ENCODE data around the gene HLCS. TPM values are rescaled to one million over a fixed set of nuclear protein-coding genes. Genes with fewer than 3 reads are reported as not detected.

HLCS gene
- total RNA-seq, 2 experiments from 2014 or later = 14.3 to 15.0 TPM

DNA sequence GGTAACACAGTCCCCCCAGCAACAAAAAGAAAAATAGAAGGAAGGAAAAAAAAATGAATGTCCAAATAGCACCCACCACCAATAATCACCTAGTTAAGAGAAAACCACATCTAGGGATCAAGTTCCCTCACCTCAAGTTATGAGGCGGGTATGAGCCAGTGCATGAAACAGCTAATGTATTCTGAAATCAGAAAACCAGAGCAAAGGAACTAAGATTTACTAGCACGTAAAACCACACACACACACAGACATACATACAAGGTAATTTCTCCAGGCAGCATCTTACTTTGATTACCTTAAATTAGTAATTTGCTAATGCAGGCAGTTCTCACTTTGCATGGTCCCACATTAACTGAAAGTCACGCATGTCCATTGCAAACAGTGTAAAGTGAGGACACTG is 109.8 kb downstream of the HLCS start:
- Mint-ChIP-seq H3K4me1 (peaks cover 29% of the 10 kb centered on the region), H3K4me3 (no peak overlapping the region), H3K9me3 (ENCODE audit: low read depth) (no peaks in the 10 kb centered on the region), H3K36me3 (ENCODE audit: low read depth) (no peaks in the 10 kb centered on the region), H3K27ac (peak overlapping the region; percentile 15), H3K27me3 (no peaks in the 10 kb centered on the region)
- DNase-seq (no peak), ATAC-seq (peak; percentile 42)
- intact Hi-C loops (cut with DNase I, micrococcal nuclease) = loop anchor here in 1 of 2 experiments (1.0 kb wide), 1 partner anchor 109 kb away; no protein-coding TSS in a partner anchor
- POLR2A ChIA-PET = no interaction called here
- CTCF ChIA-PET = interaction anchor here (0.7 to 1.4 kb wide), 2 partner anchors 11 to 131 kb away, joined by 4 read pairs; no protein-coding TSS in a partner anchor

DNA sequence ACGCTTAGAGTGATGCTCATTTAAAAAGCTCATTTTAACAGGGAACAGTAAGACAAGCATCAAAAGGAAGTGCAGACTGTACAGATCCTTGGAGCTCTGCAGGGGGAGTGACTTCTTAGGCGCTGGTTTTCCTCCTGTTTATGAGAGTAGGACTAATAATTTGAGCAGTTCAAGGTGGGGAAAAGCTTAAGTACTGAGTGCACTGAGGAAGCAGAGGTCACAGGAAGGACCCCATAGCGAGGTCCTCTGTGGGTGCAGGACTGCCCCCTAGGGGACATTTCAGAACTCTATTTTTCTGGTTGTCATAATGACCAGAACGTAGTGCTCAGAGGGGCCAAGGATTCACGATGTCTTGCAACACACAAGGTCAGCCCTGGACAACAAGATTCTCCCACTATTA is 112.1 kb downstream of the HLCS start:
- DNase-seq (peak; percentile 49), ATAC-seq (peak; percentile 35)
- intact Hi-C loops (cut with DNase I, micrococcal nuclease) = loop anchor here (2.0 to 5.0 kb wide), 3 partner anchors 107 to 224 kb away; no protein-coding TSS in a partner anchor
- Mint-ChIP-seq H3K4me3 (no peak overlapping the region), H3K4me1 (peaks cover 31% of the 10 kb centered on the region), H3K36me3 (ENCODE audit: low read depth) (no peaks in the 10 kb centered on the region), H3K27me3 (no peaks in the 10 kb centered on the region), H3K9me3 (ENCODE audit: low read depth) (no peaks in the 10 kb centered on the region), H3K27ac (no peak overlapping the region)
- ChIA-PET POLR2A (no interaction called here), CTCF (interaction anchor here (0.5 to 2.1 kb wide), 7 partner anchors 30 to 224 kb away, joined by 3 to 8 read pairs (median 3); no protein-coding TSS in a partner anchor)

DNA sequence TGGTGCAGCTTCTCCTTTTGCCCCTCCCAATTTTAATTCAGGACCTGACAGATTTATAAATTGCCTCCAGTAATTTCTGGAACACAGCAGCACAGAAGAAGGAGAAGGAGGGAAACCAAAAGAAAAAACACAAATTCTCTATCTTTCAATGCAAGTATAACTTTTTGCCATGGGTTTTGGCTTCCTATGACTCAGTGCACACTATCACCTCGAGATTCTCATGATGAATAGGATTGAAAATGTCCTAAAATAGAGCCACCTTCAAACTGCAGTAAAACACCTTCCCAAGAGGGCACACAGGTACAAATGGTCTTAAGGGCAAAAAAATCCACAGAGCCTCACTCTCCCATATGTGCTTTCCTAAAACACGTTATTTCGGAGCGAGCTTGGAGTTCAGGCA is 113.6 kb downstream of the HLCS start:
- no peak for DNase-seq
- intact Hi-C loops (cut with DNase I, micrococcal nuclease) = loop anchor here in 1 of 2 experiments (5.0 kb wide), 2 partner anchors 106 to 221 kb away; no protein-coding TSS in a partner anchor

DNA sequence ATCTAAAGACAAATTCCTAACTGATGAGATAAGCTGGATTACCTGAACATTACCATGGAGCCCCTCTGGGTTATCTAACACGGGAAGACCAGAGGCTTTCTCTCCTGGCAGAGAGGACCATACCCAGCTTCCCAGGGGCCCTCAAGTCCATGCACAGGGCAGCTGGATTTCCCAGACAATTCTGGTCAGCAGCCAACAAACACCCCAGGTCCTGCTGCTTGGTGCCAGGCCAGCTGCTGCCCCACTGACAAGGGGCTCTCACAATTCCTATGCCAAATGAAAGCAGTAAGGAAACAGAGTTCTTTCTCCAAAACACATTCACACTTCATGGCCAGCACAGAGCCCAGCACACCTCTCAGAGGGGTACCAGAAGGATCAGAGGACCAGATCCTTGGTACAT is 114.2 kb downstream of the HLCS start:
- Mint-ChIP-seq H3K27me3 (no peaks in the 10 kb centered on the region), H3K36me3 (ENCODE audit: low read depth) (no peaks in the 10 kb centered on the region), H3K4me3 (no peak overlapping the region), H3K9me3 (ENCODE audit: low read depth) (no peaks in the 10 kb centered on the region), H3K4me1 (peaks cover 31% of the 10 kb centered on the region), H3K27ac (peak overlapping the region; percentile 44)
- intact Hi-C loops (cut with DNase I, micrococcal nuclease) = loop anchor here in 1 of 2 experiments (5.0 kb wide), 2 partner anchors 105 to 220 kb away; no protein-coding TSS in a partner anchor
- POLR2A ChIA-PET = no interaction called here
- CTCF ChIA-PET = interaction anchor here (0.7 kb wide), 1 partner anchor 33 kb away, joined by 3 read pairs; no protein-coding TSS in a partner anchor
- DNase-seq (no peak), ATAC-seq (no peak)

More for the DNA sequence above, 113.6 kb downstream of the HLCS start:
- ChIA-PET POLR2A (no interaction called here), CTCF (no interaction called here)
- peak overlapping the region; percentile 44 for H3K27ac Mint-ChIP-seq
- H3K4me3 Mint-ChIP-seq = no peak overlapping the region
- H3K27me3 Mint-ChIP-seq = no peaks in the 10 kb centered on the region
- H3K9me3 Mint-ChIP-seq (ENCODE audit: low read depth) = no peaks in the 10 kb centered on the region
- ATAC-seq = peak; percentile 83
- H3K36me3 Mint-ChIP-seq (ENCODE audit: low read depth) = no peaks in the 10 kb centered on the region
- H3K4me1 Mint-ChIP-seq = peaks cover 31% of the 10 kb centered on the region

DNA sequence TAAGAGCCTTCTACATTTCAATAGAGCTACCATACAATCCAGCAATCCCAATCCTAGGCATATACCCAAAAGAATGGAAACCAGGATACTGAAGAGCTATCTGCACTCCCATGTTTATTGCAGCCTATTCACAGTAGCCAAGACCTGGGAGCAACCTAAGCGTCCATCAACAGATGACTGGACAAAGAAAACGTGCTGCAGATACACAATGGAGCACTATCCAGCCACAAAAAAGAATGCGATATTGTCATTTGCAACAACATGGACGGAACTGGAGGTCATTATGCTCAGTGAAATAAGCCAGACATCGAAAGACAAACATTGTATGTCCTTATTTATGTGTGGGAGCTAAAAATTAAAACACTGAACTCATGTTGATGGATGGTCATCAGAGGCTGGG is 115.3 kb downstream of the HLCS start:
- no peaks in the 10 kb centered on the region for H3K36me3 Mint-ChIP-seq (ENCODE audit: low read depth)
- intact Hi-C loops (cut with DNase I, micrococcal nuclease) = loop anchor here in 1 of 2 experiments (5.0 kb wide), 2 partner anchors 104 to 219 kb away; no protein-coding TSS in a partner anchor
- H3K27me3 Mint-ChIP-seq = no peaks in the 10 kb centered on the region
- H3K4me3 Mint-ChIP-seq = no peak overlapping the region
- no peak overlapping the region for H3K27ac Mint-ChIP-seq
- no peaks in the 10 kb centered on the region for H3K9me3 Mint-ChIP-seq (ENCODE audit: low read depth)
- POLR2A ChIA-PET = no interaction called here
- no peak for ATAC-seq
- CTCF ChIA-PET = interaction anchor here (0.5 to 0.6 kb wide), 2 partner anchors 120 to 244 kb away, joined by 3 to 4 read pairs; no protein-coding TSS in a partner anchor
- peaks cover 25% of the 10 kb centered on the region for H3K4me1 Mint-ChIP-seq
- DNase-seq = no peak

DNA sequence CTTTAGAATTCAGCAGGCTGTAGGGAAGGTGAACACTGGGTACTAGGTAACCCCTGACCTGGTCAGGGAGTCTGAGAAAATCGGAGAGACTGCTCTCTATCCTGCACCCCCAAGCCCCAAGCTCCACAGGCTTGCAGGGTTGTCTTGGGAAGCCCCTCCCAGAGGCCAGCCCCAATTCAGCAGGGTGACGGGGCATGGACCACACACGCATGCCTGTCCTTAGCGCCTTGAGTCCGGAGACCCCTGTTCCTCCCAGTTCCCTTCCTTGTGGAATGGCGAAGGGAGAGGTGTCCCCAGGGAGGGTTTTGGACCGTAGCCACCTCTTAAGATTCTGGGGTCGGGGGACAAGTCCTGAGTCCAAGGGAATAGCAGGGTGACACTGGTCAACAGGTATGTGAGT is 116.1 kb downstream of the HLCS start:
- Mint-ChIP-seq H3K27me3 (no peaks in the 10 kb centered on the region), H3K4me1 (peaks cover 25% of the 10 kb centered on the region), H3K27ac (no peak overlapping the region), H3K9me3 (ENCODE audit: low read depth) (no peaks in the 10 kb centered on the region), H3K36me3 (ENCODE audit: low read depth) (no peaks in the 10 kb centered on the region), H3K4me3 (no peak overlapping the region)
- ChIA-PET CTCF (interaction anchor here (0.6 kb wide), 1 partner anchor 119 kb away, joined by 4 read pairs; no protein-coding TSS in a partner anchor), POLR2A (no interaction called here)
- DNase-seq (no peak), ATAC-seq (no peak)
- intact Hi-C loops (cut with DNase I, micrococcal nuclease) = loop anchor here in 1 of 2 experiments (5.0 kb wide), 2 partner anchors 103 to 218 kb away; no protein-coding TSS in a partner anchor

DNA sequence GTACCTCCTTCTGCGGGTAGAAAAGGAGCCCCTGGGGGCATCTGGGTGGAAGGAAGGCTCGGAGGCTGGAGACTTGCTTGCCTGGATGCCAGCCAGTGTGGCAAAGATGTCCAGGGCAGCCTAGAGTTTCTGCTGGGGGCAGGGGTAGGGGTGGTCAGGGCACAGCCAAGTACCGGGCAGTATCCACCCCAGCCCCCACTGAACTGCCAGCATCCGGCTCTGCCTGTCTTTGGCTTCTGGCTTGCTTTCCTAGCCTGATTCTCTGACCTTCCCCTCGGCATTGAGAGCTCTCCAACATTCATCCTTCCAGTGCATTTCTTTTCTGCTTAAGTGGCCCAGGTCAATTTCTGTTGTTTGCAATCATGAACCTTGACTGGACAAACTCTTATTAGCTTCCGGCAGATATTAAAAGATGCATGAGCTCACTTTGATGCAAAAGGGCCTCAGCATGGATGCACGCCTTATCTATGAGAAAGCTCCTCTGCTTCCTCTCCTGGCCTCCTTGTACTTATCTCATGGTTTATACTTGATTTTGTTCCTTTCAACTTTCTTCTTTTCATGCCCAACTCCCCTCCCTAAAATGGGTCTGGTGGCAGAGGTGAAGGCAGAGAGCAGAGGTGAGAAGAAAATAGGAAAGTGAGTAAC is 116.9 kb downstream of the HLCS start:
- Mint-ChIP-seq H3K27me3 (no peaks in the 10 kb centered on the region), H3K4me1 (peaks cover 23% of the 10 kb centered on the region), H3K27ac (peak overlapping the region; percentile 43), H3K9me3 (ENCODE audit: low read depth) (no peaks in the 10 kb centered on the region), H3K4me3 (no peak overlapping the region), H3K36me3 (ENCODE audit: low read depth) (no peaks in the 10 kb centered on the region)
- ChIA-PET POLR2A (no interaction called here), CTCF (no interaction called here)
- intact Hi-C loops (cut with DNase I, micrococcal nuclease) = loop anchor here in 1 of 2 experiments (5.0 kb wide), 2 partner anchors 102 to 217 kb away; no protein-coding TSS in a partner anchor
- ATAC-seq (no peak), DNase-seq (no peak)

DNA sequence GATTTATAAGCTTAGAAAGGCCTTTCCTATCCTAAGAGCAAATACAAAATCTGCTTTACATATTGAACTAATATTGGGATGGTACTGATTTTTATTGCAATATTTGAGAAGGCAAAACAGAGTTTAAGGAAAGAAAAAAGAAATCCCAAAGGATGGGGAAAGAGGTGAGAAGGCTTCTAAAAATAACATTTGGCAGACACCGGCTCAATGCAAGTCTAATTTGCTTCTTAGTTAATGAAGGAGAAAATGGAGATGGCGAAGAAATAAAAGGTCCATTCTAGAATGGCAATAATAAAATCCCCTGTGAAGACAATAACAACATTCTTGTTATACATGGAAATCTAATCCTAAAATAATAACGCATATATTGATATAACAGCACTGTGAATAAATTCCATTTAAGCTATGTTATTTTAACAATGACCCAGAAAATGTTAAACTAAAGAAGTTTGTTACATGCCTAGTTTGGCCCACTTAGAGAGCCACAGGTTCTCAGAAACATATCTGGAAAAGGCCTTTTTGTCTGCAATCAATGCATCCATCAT is 117.7 kb downstream of the HLCS start:
- Mint-ChIP-seq H3K4me1 (peaks cover 20% of the 10 kb centered on the region), H3K27ac (no peak overlapping the region), H3K36me3 (ENCODE audit: low read depth) (no peaks in the 10 kb centered on the region), H3K4me3 (no peak overlapping the region), H3K27me3 (no peaks in the 10 kb centered on the region), H3K9me3 (ENCODE audit: low read depth) (no peaks in the 10 kb centered on the region)
- POLR2A ChIA-PET = no interaction called here
- DNase-seq = no peak
- intact Hi-C loops (cut with DNase I, micrococcal nuclease) = no loop called here
- CTCF ChIA-PET = interaction anchor here (1.2 kb wide), 1 partner anchor 37 kb away, joined by 3 read pairs; no protein-coding TSS in a partner anchor
- no peak for ATAC-seq

DNA sequence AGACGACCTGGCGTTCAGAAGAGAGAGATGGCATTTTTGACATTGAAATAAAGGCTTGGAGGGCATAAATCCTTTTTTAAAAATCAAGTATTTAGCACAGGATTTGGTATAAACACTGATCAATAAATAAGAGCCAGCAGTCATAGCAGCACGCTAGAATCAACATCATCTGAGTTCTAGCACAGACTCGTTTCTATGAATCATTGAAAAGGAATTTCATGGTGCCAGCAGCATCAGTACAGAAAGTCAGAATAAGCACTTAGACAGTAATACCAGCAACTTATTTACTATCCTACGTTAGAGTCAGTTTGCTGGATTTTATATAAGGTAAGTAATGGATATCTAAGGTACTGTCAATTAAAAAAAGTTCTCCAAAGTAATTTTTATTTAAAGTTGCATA is 119.3 kb downstream of the HLCS start:
- no peak for DNase-seq
- intact Hi-C loops (cut with DNase I, micrococcal nuclease) = no loop called here
- ChIA-PET CTCF (interaction anchor here (1.2 kb wide), 1 partner anchor 19 kb away, joined by 3 read pairs; no protein-coding TSS in a partner anchor), POLR2A (no interaction called here)
- Mint-ChIP-seq H3K9me3 (ENCODE audit: low read depth) (no peaks in the 10 kb centered on the region), H3K4me3 (no peak overlapping the region), H3K36me3 (ENCODE audit: low read depth) (no peaks in the 10 kb centered on the region), H3K27me3 (no peaks in the 10 kb centered on the region), H3K4me1 (peaks cover 9% of the 10 kb centered on the region), H3K27ac (no peak overlapping the region)
- no peak for ATAC-seq

DNA sequence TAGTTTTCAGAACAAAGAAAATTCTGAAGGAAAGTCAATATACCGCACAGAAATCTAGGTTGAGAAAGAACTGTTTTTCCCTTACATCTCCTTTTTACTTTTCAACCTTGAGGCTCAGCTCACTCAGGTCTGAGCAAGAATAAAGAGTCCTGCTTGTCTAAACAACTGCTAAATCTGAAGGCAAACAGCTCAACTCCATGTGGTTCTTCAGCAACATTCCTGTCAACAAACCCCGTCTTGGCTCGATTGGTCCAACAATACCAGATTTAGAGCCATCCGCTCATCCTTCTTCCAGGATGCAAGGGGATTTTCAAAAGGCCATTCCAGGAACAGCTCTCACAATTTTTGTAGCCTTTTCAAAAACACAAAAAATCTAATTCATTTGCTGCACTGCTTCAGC is 119.8 kb downstream of the HLCS start:
- no peak for ATAC-seq
- CTCF ChIA-PET = interaction anchor here (1.2 kb wide), 1 partner anchor 19 kb away, joined by 3 read pairs; no protein-coding TSS in a partner anchor
- no peak overlapping the region for H3K4me3 Mint-ChIP-seq

DNA sequence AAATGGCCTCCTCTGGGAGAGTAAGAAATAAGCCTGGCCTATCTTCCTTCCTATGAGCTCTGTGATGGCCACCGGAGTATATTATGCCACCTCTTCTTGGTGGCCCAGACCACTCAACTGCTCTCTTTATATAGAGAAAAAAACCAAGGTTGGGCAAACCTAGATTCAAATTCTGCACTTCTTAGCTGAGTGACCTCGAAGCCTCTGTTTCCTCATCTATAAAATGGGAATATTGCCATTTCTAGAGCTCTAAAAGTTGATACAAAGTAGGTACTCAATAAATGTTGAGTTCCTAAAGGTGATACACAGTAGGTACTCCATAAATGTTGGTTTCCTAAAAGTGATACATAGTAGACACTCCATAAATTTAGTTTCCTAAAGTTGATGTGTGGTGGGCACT is 120.7 kb downstream of the HLCS start:
- Mint-ChIP-seq H3K9me3 (ENCODE audit: low read depth) (no peaks in the 10 kb centered on the region), H3K27me3 (no peaks in the 10 kb centered on the region), H3K36me3 (ENCODE audit: low read depth) (no peaks in the 10 kb centered on the region), H3K4me1 (peaks cover 7% of the 10 kb centered on the region), H3K27ac (no peak overlapping the region), H3K4me3 (no peak overlapping the region)
- ChIA-PET POLR2A (no interaction called here), CTCF (no interaction called here)
- DNase-seq = no peak
- intact Hi-C loops (cut with DNase I, micrococcal nuclease) = no loop called here
- no peak for ATAC-seq

More for the DNA sequence above, 119.8 kb downstream of the HLCS start:
- no peak for DNase-seq
- H3K27ac Mint-ChIP-seq = no peak overlapping the region
- H3K27me3 Mint-ChIP-seq = no peaks in the 10 kb centered on the region
- peaks cover 7% of the 10 kb centered on the region for H3K4me1 Mint-ChIP-seq
- H3K36me3 Mint-ChIP-seq (ENCODE audit: low read depth) = no peaks in the 10 kb centered on the region
- no peaks in the 10 kb centered on the region for H3K9me3 Mint-ChIP-seq (ENCODE audit: low read depth)
- POLR2A ChIA-PET = no interaction called here
- intact Hi-C loops (cut with DNase I, micrococcal nuclease) = no loop called here

DNA sequence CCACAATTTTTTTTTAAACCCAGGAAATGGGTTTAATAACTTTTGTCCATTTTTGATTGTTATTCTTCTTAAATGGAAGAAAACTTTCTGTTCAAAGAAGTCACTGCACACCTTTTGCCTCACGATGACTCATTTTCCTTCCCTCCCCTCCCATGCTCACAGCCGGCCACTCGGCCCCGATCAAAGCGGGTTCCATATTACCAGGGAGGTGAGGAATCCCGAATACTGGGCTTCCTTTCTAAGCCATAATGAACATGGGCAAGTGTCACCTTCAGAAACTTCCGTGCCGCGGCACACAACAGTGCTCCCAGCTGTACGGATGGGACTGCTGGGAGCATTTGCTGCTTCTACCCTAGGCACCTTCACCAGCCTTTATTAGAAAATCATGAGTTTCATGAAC is 121.4 kb downstream of the HLCS start:
- Mint-ChIP-seq H3K27me3 (no peaks in the 10 kb centered on the region), H3K27ac (no peak overlapping the region), H3K4me3 (no peak overlapping the region), H3K9me3 (ENCODE audit: low read depth) (no peaks in the 10 kb centered on the region), H3K4me1 (peaks cover 5% of the 10 kb centered on the region), H3K36me3 (ENCODE audit: low read depth) (no peaks in the 10 kb centered on the region)
- ATAC-seq (no peak), DNase-seq (no peak)
- POLR2A ChIA-PET = no interaction called here
- CTCF ChIA-PET = no interaction called here
- intact Hi-C loops (cut with DNase I, micrococcal nuclease) = no loop called here
